Memory B cell (primary cell): ENCODE data around the gene GGA3.

Experiments used
- ATAC-seq: fragments of 150-1000 bp; cut with Tn5 transposase; 2 replicates; pipeline ENCODE4 v1.10.0; 2021; ENCODE audit warnings: low read depth, mild to moderate bottlenecking, moderate library complexity
- DNase-seq, 2 donors: peaks; one replicate each; pipeline ENCODE4 v3.0.0; 2022; ENCODE audit warnings: low spot score in 2 of 2
- H3K27ac Mint-ChIP-seq: one replicate; pipeline ENCODE4 v1.8.0; 2022; ENCODE audit warnings: mild to moderate bottlenecking, moderate library complexity, mixed read lengths
- H3K27me3 Mint-ChIP-seq: one replicate; pipeline ENCODE4 v1.8.0; 2022; ENCODE audit warnings: mixed read lengths
- H3K36me3 Mint-ChIP-seq: one replicate; pipeline ENCODE4 v1.8.0; 2022; ENCODE audit warnings: mild to moderate bottlenecking, mixed read lengths
- H3K4me1 Mint-ChIP-seq: one replicate; pipeline ENCODE4 v1.8.0; 2022; ENCODE audit warnings: mixed read lengths
- H3K4me3 Mint-ChIP-seq: one replicate; pipeline ENCODE4 v1.8.0; 2022; ENCODE audit warnings: mild to moderate bottlenecking, moderate library complexity, mixed read lengths
- H3K9me3 Mint-ChIP-seq: one replicate; pipeline ENCODE4 v1.8.0; 2022; ENCODE audit warnings: mixed read lengths

The GGA3 gene

DNA sequence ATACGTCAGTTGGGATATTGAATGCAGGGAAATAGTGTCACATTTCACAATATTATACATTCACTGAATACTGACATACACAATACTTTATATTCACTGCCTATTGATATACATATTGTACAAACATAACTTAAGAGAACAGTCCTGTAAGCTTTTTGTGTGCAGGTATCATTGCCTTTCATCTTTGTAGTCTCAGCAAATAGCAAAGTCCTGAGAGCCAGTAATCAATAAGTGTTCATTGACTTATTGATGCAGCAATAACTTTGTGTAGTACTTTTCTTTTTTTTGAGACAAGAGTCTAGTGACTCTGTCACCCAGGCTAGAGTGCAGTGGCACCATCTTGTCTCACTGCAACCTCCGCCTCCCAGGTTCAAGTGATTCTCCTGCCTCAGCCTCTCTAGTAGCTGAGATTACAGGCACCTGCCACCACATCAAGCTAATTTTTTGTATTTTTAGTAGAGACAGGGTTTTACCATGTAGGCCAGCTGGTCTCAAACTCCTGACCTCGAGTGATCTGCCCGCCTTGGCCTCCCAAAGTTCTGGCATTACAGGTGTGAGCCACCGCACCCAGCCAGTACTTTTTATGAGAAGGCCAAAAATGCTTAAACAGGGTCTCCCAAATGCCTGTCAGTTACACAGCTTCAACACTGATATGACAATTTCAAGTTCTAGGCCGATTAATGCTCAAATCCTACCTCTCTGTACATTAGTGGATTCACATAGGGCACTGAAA lies 61.4 kb downstream of the GGA3 start:
- no peak overlapping the region for H3K4me3 Mint-ChIP-seq
- H3K27me3 Mint-ChIP-seq = no peaks in the 10 kb centered on the region
- no peak for DNase-seq
- no peak overlapping the region for H3K27ac Mint-ChIP-seq
- ATAC-seq = no peak
- no peaks in the 10 kb centered on the region for H3K36me3 Mint-ChIP-seq
- no peaks in the 10 kb centered on the region for H3K9me3 Mint-ChIP-seq
- H3K4me1 Mint-ChIP-seq = peaks cover 3% of the 10 kb centered on the region

DNA sequence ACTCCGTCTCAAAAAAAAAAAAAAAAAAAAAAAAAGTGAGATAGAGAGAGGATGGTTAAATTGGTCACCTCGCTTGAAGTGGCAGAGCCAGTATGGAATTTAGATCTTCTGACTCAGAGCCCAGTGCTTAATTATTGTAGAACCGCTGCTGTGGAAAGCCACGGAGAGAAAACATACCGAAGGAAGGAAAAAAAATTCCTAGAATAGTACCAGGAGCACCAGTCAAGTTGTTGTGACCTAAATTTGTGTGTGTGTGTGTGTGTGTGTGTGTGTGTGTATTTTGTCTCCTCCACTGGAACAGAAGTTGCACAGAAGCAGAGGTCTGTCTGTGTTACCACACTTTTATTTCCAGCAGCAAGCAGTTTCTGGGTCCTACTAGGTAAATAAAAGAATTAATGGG lies 66.5 kb downstream of the GGA3 start:
- DNase-seq (no peak), ATAC-seq (no peak)
- Mint-ChIP-seq H3K4me1 (no peaks in the 10 kb centered on the region), H3K36me3 (no peaks in the 10 kb centered on the region), H3K4me3 (no peak overlapping the region), H3K27ac (no peak overlapping the region), H3K9me3 (no peaks in the 10 kb centered on the region), H3K27me3 (no peaks in the 10 kb centered on the region)

DNA sequence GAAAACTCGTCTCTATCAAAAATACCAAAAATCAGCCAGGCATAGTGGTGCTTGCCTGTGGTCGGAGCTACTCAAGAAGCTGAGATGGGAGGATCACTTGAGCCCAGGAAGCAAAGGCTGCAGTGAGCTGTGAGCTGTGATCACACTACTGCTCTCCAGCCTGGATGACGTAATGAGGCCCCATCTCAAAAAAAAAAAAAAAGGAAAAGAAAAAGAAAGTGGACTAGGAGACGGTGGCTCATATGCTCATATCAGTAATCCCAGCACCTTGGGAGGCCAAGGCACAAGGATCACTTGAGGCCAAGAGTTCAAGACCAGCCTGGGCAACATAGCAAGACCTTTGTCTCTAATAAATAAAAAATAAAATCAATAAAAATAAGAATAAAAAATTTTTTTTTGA lies 69.8 kb downstream of the GGA3 start:
- Mint-ChIP-seq H3K27ac (no peak overlapping the region), H3K36me3 (no peaks in the 10 kb centered on the region), H3K27me3 (no peaks in the 10 kb centered on the region), H3K4me3 (no peak overlapping the region), H3K4me1 (peaks cover 4% of the 10 kb centered on the region), H3K9me3 (no peaks in the 10 kb centered on the region)
- ATAC-seq (no peak), DNase-seq (no peak)

DNA sequence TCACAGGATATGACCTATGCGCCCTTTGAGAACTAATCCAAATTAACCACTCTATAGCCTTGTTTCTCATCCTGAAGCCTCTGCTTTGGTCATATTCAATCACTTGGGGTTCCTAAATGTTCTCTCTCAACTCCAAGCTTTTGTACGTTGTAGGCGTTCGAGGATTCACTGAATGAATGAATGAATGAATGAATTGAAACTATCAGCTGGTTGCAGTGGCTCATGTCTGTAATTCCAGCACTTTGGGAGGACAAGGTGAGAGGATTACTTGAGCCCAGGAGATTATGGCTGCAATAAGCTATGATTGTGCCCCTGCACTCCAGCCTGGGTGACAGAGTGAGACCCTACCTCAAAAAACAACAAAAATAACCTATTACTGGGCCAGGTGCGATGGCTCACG lies 72.8 kb downstream of the GGA3 start:
- H3K27ac Mint-ChIP-seq = no peak overlapping the region
- H3K27me3 Mint-ChIP-seq = no peaks in the 10 kb centered on the region
- ATAC-seq (no peak), DNase-seq (no peak)
- no peak overlapping the region for H3K4me3 Mint-ChIP-seq
- H3K36me3 Mint-ChIP-seq = peaks cover 2% of the 10 kb centered on the region
- peaks cover 13% of the 10 kb centered on the region for H3K4me1 Mint-ChIP-seq
- H3K9me3 Mint-ChIP-seq = peaks cover 3% of the 10 kb centered on the region
